Measurements from ENCODE around the gene TEPSIN.

Gene TEPSIN

DNA sequence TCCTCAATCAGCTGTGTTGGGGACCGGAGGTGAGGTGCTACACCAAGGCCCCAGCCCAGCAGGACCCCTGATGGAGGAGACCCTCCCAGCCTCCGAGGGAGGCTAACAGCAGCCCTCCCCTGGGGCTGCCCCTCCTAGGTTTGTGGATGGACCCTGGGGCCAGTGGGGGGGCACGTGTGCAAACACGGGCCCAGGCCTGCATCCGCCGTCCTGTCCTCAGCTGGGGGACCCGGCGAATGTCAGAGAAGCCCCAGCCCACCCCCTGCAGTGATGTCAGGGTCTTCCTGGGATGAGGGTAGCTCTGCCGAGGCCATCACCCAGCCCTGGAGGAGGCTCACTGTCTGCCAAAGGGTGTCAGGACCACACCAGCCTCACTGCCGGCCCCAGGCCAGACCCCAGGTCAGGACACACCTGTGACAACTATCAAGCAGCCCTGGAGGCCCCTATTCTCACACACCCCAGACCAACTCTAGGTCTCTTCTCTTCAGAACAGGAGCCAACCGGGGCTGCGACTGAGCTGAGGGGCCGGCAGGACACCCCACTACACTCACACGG lies 42.8 kb downstream of the TEPSIN start:
- no peak for DNase-seq

DNA sequence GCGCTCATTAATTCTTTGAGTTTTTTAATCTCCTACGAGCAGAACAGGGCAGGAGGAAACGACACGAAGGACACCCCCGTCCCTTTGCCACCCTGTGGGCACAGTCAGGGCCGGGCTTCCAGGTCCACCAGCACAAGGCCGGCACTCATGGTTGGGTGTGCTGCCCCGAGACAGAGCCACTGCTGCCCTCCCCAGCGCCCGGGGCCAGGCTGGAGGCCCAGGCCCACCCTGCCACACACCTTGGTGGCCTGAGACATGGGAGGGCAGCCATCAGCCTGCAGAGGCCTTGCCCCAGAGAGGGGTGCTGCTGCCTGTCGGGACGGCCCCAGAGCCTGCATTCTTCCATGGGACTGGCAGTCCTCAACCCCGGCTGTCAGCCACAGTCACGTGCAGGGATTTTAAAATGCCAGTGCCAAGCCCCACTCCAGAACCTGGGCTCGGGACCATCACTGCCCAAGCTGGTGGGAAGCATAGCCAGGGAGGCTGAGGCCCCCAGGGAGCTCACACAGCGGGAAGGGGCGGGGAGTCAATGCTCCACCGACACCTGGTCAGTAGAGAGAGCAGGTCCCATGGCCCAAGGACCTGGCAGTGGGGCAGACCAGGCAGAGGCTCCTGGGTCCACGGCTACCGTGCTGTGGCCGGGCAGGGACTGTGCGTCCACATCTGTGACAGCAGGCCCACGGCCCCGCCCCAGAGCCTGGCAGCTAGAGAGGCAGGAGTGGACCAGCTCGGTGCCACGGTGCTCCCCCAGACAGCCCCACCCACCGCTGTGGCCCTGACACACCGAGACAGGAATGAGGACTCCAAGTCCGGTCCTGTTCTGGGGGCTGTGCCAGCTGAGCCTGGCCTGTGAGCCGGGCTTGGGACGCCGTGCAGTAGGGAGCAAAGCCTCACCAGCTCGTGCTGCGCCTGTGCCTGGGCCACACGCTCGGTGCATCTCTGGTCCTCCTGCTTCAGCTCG lies 43.6 kb downstream of the TEPSIN start:
- no peak for DNase-seq

- no peak for DNase-seq
Observed at GRCh38 chr17:81194225-81194760, 44.6 kb downstream of the TEPSIN start.

GRCh38 chr17:81193470-81194224 lies 45.2 kb downstream of the TEPSIN start:
- no peak for DNase-seq

GRCh38 chr17:81193051-81193410 lies 45.8 kb downstream of the TEPSIN start:
- no peak for DNase-seq

DNA sequence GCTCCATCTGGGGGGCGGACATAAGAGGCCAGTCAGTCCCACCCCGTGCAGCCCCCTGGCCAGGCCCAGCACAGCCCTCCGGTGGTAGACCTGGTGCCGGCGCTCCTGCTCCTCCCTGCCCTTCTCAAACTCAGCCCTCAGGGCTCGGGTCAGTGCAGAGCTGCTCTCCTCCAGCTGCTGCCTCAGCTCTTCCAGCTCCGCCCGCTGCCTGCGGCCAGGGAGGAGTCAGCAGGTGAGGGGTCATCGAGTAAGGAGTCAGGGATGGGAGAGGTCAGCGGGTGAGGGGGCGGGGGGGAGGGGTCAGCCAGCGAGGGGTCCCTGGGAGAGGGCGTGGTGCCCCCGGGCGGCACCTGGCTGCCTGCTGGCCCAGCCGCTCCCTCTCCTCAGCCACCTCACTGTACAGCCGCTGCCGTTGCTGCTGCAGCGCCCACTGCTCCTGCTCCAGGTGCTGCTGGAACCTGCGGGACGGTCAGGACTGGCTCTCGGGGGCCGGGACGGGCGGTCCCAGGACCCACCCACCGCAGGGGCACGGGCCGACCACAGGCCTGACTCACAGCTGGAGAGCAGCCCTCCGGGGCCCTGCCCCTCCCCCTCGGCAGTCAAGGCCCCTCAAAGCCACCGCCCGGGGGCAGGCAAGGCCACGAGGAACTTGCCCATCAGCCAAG lies 46.3 kb downstream of the TEPSIN start:
- no peak for DNase-seq

GRCh38 chr17:81191646-81192045 lies 47.2 kb downstream of the TEPSIN start:
- DNase-seq = no peak

DNA sequence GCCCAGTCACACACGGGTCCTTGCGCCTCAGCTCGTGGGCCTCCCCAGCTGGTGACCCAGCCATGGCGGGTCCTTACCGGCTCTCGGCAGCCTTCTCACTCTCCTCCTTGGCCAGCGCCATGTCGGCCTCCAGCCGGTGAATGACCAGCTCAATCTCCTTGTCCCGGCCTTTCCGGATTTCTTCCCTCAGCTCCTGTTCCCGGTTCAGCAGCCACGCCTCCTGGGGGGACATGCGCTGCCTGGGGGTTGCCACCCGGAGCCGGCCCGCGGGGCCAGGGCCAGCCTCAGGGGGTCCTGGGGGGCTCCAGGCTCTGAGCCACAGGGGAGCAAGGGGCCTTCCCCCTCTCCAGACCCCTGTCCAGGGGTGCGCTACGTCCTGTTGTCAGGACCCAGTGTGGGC lies 47.7 kb downstream of the TEPSIN start:
- no peak for DNase-seq

DNA sequence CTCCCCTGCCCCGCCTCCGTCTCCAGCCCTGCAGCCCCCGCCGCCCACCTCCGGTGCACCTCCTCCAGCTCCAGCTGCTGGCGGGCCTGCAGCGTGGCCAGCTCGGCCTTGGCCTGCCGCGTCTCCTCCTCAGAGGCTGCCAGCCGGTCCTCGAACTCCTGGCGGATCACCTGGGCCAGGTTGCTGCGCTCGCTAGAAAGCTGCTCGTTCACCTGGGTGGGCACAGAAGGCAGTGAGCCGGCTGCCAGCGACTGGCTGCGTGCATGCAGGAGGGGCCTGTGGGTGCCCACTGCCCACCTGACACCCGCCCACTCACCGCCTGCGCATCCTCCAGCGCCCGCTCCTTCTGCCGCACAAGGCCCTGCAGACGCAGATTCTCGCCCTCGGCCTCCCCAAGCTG lies 48.3 kb downstream of the TEPSIN start:
- no peak for DNase-seq

DNA sequence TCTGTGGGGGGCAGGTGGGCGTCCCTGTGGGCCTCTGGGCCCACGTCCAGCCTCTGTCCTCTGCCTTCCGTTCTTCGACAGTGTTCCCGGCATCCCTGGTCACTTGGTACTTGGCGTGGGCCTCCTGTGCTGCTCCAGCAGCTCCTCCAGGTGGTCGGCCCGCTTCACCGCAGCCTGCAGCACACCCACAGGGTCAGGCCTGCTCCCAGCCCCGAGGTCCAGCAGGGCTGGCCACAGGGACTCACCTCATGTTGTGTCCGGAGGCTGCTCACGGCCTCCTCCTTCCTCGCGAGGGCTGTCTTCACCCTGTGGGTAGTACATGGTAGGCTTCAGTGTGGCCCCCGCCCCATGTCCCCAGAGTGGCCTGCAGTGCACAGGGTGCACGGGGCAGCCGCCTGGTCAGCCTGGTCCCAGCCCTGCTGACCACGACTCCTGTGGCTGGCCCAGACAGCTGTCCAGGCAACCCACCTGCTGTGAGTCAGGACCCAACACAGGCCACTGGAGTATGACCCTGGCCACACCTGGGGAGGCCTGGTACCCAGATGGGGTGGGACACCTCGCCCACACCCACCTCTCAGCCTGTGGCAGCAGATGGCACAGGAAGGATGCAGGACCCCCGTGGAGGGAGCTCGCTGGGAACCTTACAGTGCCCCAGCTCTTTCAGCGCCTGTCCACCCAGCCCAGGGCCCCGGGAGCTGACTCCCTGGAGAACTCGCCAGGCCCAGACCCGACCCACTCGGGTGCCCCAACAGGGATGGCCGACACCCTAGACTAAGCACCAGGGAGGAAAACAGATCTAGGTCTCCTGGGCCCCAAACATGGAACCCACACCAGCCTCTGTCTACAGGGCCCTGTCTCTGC lies 49.0 kb downstream of the TEPSIN start:
- no peak for DNase-seq

- DNase-seq = no peak
Observed at GRCh38 chr17:81189016-81189415, 49.8 kb downstream of the TEPSIN start.

- no peak for DNase-seq
Observed at GRCh38 chr17:81188491-81188840, 50.4 kb downstream of the TEPSIN start.

DNA sequence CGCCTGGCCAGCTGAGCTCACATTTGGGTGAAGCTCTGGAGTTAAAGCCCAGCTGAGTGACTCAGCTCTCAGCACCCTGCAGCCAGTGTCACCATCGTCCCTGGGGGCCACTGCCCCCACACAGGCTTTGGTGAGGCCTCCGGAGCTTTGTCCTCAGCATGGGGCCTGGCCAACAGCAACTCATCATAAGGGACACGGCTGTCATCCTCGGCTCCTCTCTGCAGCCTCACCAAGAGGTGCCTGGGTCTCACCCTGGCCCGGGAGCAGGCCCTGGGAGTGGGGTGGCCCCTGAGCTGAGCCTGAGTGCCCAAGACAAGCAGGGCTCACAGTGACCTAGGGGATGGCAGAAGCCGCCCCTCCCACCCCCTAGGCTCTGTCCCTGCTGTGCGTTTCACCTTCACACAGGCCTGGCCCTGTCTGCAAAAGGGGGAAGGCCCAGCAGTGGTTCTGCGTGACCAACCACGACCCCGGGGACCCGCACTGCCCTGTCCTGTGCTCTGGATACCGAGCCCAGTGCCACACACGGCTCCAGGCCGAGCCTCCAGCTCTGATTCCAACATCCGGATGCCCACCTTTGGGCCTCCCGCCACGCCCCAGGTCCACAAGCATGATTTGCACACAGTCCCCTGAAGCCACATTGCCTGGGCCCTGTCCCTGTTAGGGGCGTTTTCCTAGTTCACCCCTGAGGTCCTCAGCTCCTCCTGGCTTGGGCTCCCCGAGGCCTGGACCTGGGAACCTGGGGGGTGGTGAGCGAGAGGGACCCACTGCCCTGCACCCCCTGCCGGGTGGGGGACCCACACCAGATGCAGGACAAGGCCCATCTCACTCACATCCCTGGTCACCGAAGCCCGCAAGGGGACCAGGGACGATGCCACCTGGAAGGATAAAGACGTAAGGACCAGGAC lies 51.0 kb downstream of the TEPSIN start:
- no peak for DNase-seq

DNA sequence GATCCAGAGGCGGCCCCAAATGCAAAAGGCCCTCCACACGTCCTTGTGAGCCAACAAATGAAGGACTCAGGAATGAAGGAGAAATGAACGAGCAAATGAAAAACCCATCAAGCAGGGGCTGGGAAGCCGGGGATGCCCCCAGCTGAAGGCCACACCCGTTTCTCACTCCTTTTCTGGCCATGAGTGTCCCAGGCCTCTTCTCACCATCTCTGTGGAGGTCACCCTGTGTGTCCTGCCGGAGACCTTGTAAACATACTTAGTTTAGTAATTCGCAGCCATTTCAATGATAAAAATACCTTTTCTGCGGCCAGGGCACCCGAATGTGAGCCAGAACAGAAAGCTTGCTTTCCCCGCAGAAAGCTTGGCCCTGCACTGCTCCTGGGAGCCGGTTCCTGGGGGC lies 51.7 kb downstream of the TEPSIN start:
- DNase-seq = no peak

- no peak for DNase-seq
Observed at GRCh38 chr17:81186203-81186602, 52.7 kb downstream of the TEPSIN start.

GRCh38 chr17:81184555-81184954 lies 54.3 kb downstream of the TEPSIN start:
- DNase-seq = no peak

DNA sequence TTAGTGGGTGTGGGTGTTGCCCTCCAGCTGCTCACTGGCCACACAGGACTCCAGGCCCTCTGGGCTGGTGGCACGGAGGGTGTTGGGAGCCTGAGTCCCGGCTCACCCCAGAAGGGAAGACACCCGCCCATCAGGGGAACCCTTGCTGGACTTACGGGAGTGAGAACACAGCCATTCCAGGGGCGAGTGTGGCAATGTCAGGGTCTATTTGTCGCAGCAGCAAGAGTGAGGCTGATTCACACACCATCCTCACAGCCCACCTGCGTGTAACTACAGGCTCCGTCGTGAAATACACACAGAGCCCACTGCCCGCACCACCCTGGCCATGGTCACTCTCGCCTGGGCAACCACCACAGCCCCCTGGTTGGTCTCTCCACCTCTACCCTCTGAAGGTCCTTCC lies 55.0 kb downstream of the TEPSIN start:
- no peak for DNase-seq

- DNase-seq = no peak
Observed at GRCh38 chr17:81183316-81183715, 55.5 kb downstream of the TEPSIN start.

DNA sequence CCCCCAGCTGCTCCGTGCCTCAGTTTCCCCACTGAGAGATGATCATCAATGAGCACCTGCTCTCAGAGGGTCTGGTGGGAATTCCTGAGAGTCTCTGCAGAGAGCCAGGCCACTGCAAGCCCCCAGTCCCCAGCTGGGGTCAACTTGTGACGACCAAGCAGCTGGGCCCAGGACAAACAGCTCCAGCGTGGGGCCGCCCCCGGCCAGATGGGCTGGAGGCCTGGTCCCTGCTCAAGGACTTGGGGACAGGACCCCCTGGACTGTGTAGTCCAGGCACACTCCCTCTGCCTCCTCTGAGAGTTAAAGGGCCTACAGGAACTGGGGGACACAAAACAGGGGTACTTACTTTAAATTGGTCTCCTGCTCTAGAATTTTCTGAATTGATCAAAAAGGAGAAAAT lies 56.3 kb downstream of the TEPSIN start:
- DNase-seq = no peak

- no peak for DNase-seq
Observed at GRCh38 chr17:81181811-81182185, 57.1 kb downstream of the TEPSIN start.
